HepG2 (cell line): ENCODE data around the gene KDELR3. TPM values are rescaled to one million over a fixed set of nuclear protein-coding genes. Genes with fewer than 3 reads are reported as not detected.

ENCODE experiments used
- GTF2F1 ChIP-seq: fragments of 150-350 bp; IDR thresholded peaks from 2 replicates; pipeline ENCODE4 v1.6.1; 2014; ENCODE audit warnings: low read length
- HNRNPK ChIP-seq: fragments of 200-400 bp; formaldehyde crosslinking; IDR thresholded peaks from 2 replicates; pipeline ENCODE4 v1.6.1; 2018; ENCODE audit warnings: low read length, low read depth, moderate library complexity, mild to moderate bottlenecking; ENCODE audit not compliant: poor library complexity, severe bottlenecking
- KDM2A ChIP-seq: sonication (generic); formaldehyde crosslinking; IDR thresholded peaks from 2 replicates; pipeline ENCODE4 v1.4.0; 2020; ENCODE audit warnings: low read depth, missing genetic modification reagents, borderline replicate concordance
- KMT2A ChIP-seq: sonication (generic); formaldehyde crosslinking; IDR thresholded peaks from 2 replicates; pipeline ENCODE4 v1.4.0; 2020; ENCODE audit warnings: missing genetic modification reagents
- NFE2 ChIP-seq: sonication (generic); formaldehyde crosslinking; IDR thresholded peaks from 2 replicates; pipeline ENCODE4 v1.4.0; 2020; ENCODE audit warnings: missing genetic modification reagents
- TOPORS ChIP-seq: sonication (generic); formaldehyde crosslinking; IDR thresholded peaks from 2 replicates; pipeline ENCODE4 v1.8.0; 2023; ENCODE audit warnings: mild to moderate bottlenecking, missing genetic modification reagents
- YEATS4 ChIP-seq: sonication (generic); formaldehyde crosslinking; IDR thresholded peaks from 2 replicates; pipeline ENCODE4 v1.4.0; 2020; ENCODE audit warnings: missing genetic modification reagents, borderline replicate concordance
- ZBTB42 ChIP-seq: sonication (generic); formaldehyde crosslinking; IDR thresholded peaks from 2 replicates; pipeline ENCODE4 v1.5.0; 2020; ENCODE audit warnings: mild to moderate bottlenecking, missing genetic modification reagents
- ZNF446 ChIP-seq: sonication (generic); formaldehyde crosslinking; IDR thresholded peaks from 2 replicates; pipeline ENCODE4 v1.5.0; 2020; ENCODE audit warnings: mild to moderate bottlenecking, missing genetic modification reagents
- ZNF564 ChIP-seq: sonication (generic); formaldehyde crosslinking; IDR thresholded peaks from 2 replicates; pipeline ENCODE4 v1.8.1; 2023; ENCODE audit warnings: mild to moderate bottlenecking, missing genetic modification reagents
- ZSCAN22 ChIP-seq: sonication (generic); formaldehyde crosslinking; IDR thresholded peaks from 2 replicates; pipeline ENCODE4 v1.4.0; 2020; ENCODE audit warnings: mild to moderate bottlenecking, missing genetic modification reagents
- polyA plus RNA-seq, 8 experiments: library from polyadenylated mRNA; depleted of rRNA in 3 of 8; stranded (reverse) in 7 of 8; unstranded in 1 of 8; fragments of >200 nt; fragmentation: Illumina TruSeq in 4 of 8; extraction: Trizol in 4 of 8; gene quantifications; 2 replicates each; pipeline versions ENCODE4 v1.2.1 to v1.2.3, GENCODE V29; 2011 to 2016; ENCODE audit warnings: low read depth in 4 of 8, missing spikeins in 1 of 8, mixed read lengths in 1 of 8; ENCODE audit not compliant: insufficient read depth in 1 of 8
- total RNA-seq, 5 experiments: library from RNA; depleted of rRNA; stranded (reverse); fragments of >200 nt; fragmentation: Illumina TruSeq; extraction: Trizol; gene quantifications; 2 replicates each; pipeline ENCODE4 v1.2.3, GENCODE V29; 2016; ENCODE audit warnings: low read depth in 1 of 5
- TF ChIP-seq, protein P1 (sequence below): sonication (generic); formaldehyde crosslinking; IDR thresholded peaks from 2 replicates; pipeline ENCODE4 v1.4.0; 2020; ENCODE audit warnings: missing genetic modification reagents, borderline replicate concordance
- TF ChIP-seq, protein P2 (sequence below): sonication (generic); formaldehyde crosslinking; IDR thresholded peaks from 2 replicates; pipeline ENCODE4 v1.5.1; 2020; ENCODE audit warnings: mild to moderate bottlenecking, missing genetic modification reagents, moderate library complexity
- TF ChIP-seq, protein P3 (sequence below): sonication (generic); formaldehyde crosslinking; IDR thresholded peaks from 2 replicates; pipeline ENCODE4 v1.4.0; 2020; ENCODE audit warnings: missing genetic modification reagents, borderline replicate concordance

Gene KDELR3
- total and polyA plus RNA-seq, 2 of the 13 experiments (the other 11 are each of a cell fraction or from before 2014, with no cell fraction given), result 24.2 to 65.7 TPM

DNA sequence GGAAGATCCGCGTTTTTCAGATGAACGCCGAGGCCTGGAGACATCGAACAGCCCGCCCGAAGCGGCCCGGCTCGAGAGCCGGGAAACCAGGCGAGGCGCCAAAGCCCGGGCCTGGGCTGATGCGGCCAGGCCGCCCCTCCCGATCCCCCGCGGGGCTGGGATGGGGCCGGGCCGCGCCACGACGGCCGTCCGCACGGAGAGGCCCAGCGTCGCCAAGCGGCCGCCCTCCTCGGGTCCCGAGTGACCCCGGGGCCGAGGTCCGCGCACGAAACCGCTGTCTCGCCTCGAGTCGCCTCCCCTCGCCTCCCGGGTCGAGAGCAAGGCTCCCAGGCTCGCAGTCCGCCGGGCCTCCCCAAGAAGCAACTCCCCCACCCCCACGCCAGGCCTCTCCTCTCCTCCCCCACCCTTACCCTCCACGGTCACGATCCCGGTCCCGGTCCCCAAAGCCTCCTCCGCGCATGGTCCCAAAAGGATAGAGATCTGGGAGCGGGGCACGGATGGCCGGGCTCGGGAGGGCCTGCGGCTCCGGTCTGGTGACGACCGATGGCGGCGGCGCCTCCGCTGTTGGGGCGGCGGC, 37.7 kb downstream of the KDELR3 start (continued):
- TF ChIP-seq ZBTB42 (CRISPR knock-in tag) (no peak), GTF2F1 (no peak), HNRNPK (peak; percentile 95), NFE2 (CRISPR knock-in tag) (no peak), ZSCAN22 (CRISPR knock-in tag) (peak; percentile 96), TOPORS (CRISPR knock-in tag) (0 out of 2 replicates have a peak, but pooled peaks have one; percentile 22), YEATS4 (CRISPR knock-in tag) (0 out of 2 replicates have a peak, but pooled peaks have one; percentile 68), ZNF564 (CRISPR knock-in tag) (peak; percentile 67), KDM2A (no peak), ZNF446 (CRISPR knock-in tag) (peak; percentile 75), KMT2A (peak; percentile 42; the same call in 1 of the 2 replicates)
- TF ChIP-seq, protein P1, sequence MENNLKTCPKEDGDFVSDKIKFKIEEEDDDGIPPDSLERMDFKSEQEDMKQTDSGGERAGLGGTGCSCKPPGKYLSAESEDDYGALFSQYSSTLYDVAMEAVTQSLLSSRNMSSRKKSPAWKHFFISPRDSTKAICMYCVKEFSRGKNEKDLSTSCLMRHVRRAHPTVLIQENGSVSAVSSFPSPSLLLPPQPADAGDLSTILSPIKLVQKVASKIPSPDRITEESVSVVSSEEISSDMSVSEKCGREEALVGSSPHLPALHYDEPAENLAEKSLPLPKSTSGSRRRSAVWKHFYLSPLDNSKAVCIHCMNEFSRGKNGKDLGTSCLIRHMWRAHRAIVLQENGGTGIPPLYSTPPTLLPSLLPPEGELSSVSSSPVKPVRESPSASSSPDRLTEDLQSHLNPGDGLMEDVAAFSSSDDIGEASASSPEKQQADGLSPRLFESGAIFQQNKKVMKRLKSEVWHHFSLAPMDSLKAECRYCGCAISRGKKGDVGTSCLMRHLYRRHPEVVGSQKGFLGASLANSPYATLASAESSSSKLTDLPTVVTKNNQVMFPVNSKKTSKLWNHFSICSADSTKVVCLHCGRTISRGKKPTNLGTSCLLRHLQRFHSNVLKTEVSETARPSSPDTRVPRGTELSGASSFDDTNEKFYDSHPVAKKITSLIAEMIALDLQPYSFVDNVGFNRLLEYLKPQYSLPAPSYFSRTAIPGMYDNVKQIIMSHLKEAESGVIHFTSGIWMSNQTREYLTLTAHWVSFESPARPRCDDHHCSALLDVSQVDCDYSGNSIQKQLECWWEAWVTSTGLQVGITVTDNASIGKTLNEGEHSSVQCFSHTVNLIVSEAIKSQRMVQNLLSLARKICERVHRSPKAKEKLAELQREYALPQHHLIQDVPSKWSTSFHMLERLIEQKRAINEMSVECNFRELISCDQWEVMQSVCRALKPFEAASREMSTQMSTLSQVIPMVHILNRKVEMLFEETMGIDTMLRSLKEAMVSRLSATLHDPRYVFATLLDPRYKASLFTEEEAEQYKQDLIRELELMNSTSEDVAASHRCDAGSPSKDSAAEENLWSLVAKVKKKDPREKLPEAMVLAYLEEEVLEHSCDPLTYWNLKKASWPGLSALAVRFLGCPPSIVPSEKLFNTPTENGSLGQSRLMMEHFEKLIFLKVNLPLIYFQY, result peak; percentile 12; the same call in 1 of the 2 replicates
- TF ChIP-seq, protein P2, sequence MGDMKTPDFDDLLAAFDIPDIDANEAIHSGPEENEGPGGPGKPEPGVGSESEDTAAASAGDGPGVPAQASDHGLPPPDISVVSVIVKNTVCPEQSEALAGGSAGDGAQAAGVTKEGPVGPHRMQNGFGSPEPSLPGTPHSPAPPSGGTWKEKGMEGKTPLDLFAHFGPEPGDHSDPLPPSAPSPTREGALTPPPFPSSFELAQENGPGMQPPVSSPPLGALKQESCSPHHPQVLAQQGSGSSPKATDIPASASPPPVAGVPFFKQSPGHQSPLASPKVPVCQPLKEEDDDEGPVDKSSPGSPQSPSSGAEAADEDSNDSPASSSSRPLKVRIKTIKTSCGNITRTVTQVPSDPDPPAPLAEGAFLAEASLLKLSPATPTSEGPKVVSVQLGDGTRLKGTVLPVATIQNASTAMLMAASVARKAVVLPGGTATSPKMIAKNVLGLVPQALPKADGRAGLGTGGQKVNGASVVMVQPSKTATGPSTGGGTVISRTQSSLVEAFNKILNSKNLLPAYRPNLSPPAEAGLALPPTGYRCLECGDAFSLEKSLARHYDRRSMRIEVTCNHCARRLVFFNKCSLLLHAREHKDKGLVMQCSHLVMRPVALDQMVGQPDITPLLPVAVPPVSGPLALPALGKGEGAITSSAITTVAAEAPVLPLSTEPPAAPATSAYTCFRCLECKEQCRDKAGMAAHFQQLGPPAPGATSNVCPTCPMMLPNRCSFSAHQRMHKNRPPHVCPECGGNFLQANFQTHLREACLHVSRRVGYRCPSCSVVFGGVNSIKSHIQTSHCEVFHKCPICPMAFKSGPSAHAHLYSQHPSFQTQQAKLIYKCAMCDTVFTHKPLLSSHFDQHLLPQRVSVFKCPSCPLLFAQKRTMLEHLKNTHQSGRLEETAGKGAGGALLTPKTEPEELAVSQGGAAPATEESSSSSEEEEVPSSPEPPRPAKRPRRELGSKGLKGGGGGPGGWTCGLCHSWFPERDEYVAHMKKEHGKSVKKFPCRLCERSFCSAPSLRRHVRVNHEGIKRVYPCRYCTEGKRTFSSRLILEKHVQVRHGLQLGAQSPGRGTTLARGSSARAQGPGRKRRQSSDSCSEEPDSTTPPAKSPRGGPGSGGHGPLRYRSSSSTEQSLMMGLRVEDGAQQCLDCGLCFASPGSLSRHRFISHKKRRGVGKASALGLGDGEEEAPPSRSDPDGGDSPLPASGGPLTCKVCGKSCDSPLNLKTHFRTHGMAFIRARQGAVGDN (CRISPR knock-in tag), result peak; percentile 0
- TF ChIP-seq, protein P3, sequence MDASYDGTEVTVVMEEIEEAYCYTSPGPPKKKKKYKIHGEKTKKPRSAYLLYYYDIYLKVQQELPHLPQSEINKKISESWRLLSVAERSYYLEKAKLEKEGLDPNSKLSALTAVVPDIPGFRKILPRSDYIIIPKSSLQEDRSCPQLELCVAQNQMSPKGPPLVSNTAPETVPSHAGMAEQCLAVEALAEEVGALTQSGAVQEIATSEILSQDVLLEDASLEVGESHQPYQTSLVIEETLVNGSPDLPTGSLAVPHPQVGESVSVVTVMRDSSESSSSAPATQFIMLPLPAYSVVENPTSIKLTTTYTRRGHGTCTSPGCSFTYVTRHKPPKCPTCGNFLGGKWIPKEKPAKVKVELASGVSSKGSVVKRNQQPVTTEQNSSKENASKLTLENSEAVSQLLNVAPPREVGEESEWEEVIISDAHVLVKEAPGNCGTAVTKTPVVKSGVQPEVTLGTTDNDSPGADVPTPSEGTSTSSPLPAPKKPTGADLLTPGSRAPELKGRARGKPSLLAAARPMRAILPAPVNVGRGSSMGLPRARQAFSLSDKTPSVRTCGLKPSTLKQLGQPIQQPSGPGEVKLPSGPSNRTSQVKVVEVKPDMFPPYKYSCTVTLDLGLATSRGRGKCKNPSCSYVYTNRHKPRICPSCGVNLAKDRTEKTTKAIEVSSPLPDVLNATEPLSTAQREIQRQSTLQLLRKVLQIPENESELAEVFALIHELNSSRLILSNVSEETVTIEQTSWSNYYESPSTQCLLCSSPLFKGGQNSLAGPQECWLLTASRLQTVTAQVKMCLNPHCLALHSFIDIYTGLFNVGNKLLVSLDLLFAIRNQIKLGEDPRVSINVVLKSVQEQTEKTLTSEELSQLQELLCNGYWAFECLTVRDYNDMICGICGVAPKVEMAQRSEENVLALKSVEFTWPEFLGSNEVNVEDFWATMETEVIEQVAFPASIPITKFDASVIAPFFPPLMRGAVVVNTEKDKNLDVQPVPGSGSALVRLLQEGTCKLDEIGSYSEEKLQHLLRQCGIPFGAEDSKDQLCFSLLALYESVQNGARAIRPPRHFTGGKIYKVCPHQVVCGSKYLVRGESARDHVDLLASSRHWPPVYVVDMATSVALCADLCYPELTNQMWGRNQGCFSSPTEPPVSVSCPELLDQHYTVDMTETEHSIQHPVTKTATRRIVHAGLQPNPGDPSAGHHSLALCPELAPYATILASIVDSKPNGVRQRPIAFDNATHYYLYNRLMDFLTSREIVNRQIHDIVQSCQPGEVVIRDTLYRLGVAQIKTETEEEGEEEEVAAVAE (CRISPR knock-in tag), result no peak
